HEK293 (cell line): Measurements from ENCODE around the gene KCNIP4.

Source experiments
- CTCF ChIA-PET: fragments of 350-600 bp; formaldehyde crosslinking; extraction: SDS; loops from one replicate; lab custom pipeline; 2021; ENCODE audit warnings: antibody characterized with exemption; lab: Yijun Ruan, JAX
- POLR2A ChIA-PET: fragments of 300-600 bp; formaldehyde crosslinking; extraction: SDS; loops from one replicate; lab custom pipeline; 2020; ENCODE audit warnings: antibody characterized with exemption, inconsistent platforms; lab: Yijun Ruan, JAX
- H3K27ac ChIP-seq: fragments of 200-500 bp; sonication (Bioruptor generic); 2 replicates; pipeline ENCODE4 v1.5.1; 2014; ENCODE audit warnings: low read depth, low read length, control low read depth, inconsistent platforms; ENCODE audit errors: extremely low read depth
- H3K36me3 ChIP-seq, 2 experiments: fragments of 200-500 bp in 1 of 2; sonication (Bioruptor generic) in 1 of 2; 1 replicate in 1 of 2; 2 replicates in 1 of 2; pipeline ENCODE4 v1.5.1; 2014 to 2017; ENCODE audit warnings: inconsistent platforms in 2 of 2, low read length in 2 of 2; ENCODE audit not compliant: control insufficient read depth in 2 of 2, insufficient read depth in 1 of 2
- H3K4me1 ChIP-seq: fragments of 200-500 bp; sonication (Bioruptor generic); 2 replicates; pipeline ENCODE4 v1.5.1; 2014; ENCODE audit warnings: mild to moderate bottlenecking, low read length, inconsistent platforms; ENCODE audit not compliant: control insufficient read depth, insufficient read depth
- H3K4me3 ChIP-seq: 2 replicates; pipeline ENCODE4 v1.5.1; 2011; ENCODE audit warnings: low read depth, mild to moderate bottlenecking, control low read depth, low read length, moderate library complexity
- H3K9me3 ChIP-seq: fragments of 200-500 bp; sonication (Bioruptor generic); 2 replicates; pipeline ENCODE4 v1.5.1; 2014; ENCODE audit warnings: low read depth, low read length, inconsistent platforms; ENCODE audit not compliant: control insufficient read depth, insufficient read depth
- CTCF ChIP-seq: fragments of 450-650 bp; formaldehyde crosslinking; IDR thresholded peaks from 2 replicates; pipeline ENCODE4 v1.5.1; 2016; ENCODE audit warnings: missing biosample characterization, missing genetic modification characterization
- HIC1 ChIP-seq: fragments of 450-650 bp; formaldehyde crosslinking; IDR thresholded peaks from 2 replicates; pipeline ENCODE4 v1.5.1; 2016; ENCODE audit warnings: missing biosample characterization, missing genetic modification characterization
- KLF9 ChIP-seq: fragments of 450-650 bp; formaldehyde crosslinking; IDR thresholded peaks from 2 replicates; pipeline ENCODE4 v1.5.1; 2016; ENCODE audit warnings: missing biosample characterization, missing genetic modification characterization, low read depth
- PRDM6 ChIP-seq: fragments of 450-650 bp; formaldehyde crosslinking; IDR thresholded peaks from 2 replicates; pipeline ENCODE4 v1.5.1; 2017; ENCODE audit warnings: missing biosample characterization, missing genetic modification characterization
- SP3 ChIP-seq: fragments of 450-650 bp; formaldehyde crosslinking; IDR thresholded peaks from 2 replicates; pipeline ENCODE4 v1.5.1; 2016; ENCODE audit warnings: missing biosample characterization, missing genetic modification characterization
- ZBTB48 ChIP-seq: fragments of 450-650 bp; formaldehyde crosslinking; IDR thresholded peaks from 2 replicates; pipeline ENCODE4 v1.5.1; 2016; ENCODE audit warnings: missing biosample characterization, missing genetic modification characterization
- ZNF140 ChIP-seq: fragments of 450-650 bp; formaldehyde crosslinking; IDR thresholded peaks from 2 replicates; pipeline ENCODE4 v1.5.1; 2016; ENCODE audit warnings: missing biosample characterization, missing genetic modification characterization
- ZNF23 ChIP-seq: fragments of 450-650 bp; formaldehyde crosslinking; IDR thresholded peaks from 2 replicates; pipeline ENCODE4 v1.5.1; 2016; ENCODE audit warnings: missing biosample characterization, missing genetic modification characterization, borderline replicate concordance
- ZNF26 ChIP-seq: fragments of 450-650 bp; formaldehyde crosslinking; IDR thresholded peaks from 2 replicates; pipeline ENCODE4 v1.5.1; 2016; ENCODE audit warnings: missing biosample characterization, missing genetic modification characterization
- ZNF292 ChIP-seq: fragments of 450-650 bp; formaldehyde crosslinking; IDR thresholded peaks from 2 replicates; pipeline ENCODE4 v1.5.1; 2016; ENCODE audit warnings: low read depth, missing biosample characterization, missing genetic modification characterization, borderline replicate concordance
- ZNF335 ChIP-seq: fragments of 450-650 bp; formaldehyde crosslinking; conservative IDR thresholded peaks from 2 replicates; pipeline ENCODE4 v1.5.1; 2016; ENCODE audit warnings: missing biosample characterization, missing genetic modification characterization
- ZNF580 ChIP-seq: fragments of 450-650 bp; formaldehyde crosslinking; IDR thresholded peaks from 2 replicates; pipeline ENCODE4 v1.5.1; 2016; ENCODE audit warnings: missing biosample characterization, missing genetic modification characterization
- ZNF600 ChIP-seq: fragments of 450-650 bp; formaldehyde crosslinking; IDR thresholded peaks from 2 replicates; pipeline ENCODE4 v1.5.1; 2016; ENCODE audit warnings: missing biosample characterization, missing genetic modification characterization
- ZNF747 ChIP-seq: fragments of 450-650 bp; formaldehyde crosslinking; IDR thresholded peaks from 2 replicates; pipeline ENCODE4 v1.5.1; 2016; ENCODE audit warnings: missing biosample characterization, missing genetic modification characterization
- ZSCAN5A ChIP-seq: fragments of 450-650 bp; formaldehyde crosslinking; IDR thresholded peaks from 2 replicates; pipeline ENCODE4 v1.5.1; 2016; ENCODE audit warnings: missing biosample characterization, missing genetic modification characterization

The KCNIP4 gene

GRCh38 chr4:21470535-21470934, 478.0 kb downstream of the KCNIP4 start:
- Histone ChIP-seq H3K4me3 (no peak overlapping the region), H3K36me3 (no peaks in the 10 kb centered on the region), H3K4me1 (no peaks in the 10 kb centered on the region), H3K27ac (no peak overlapping the region), H3K9me3 (no peaks in the 10 kb centered on the region)
- POLR2A ChIA-PET: interaction anchor here (0.7 to 1.1 kb wide), 2 partner anchors 264 to 641 kb away, joined by 3 read pairs; no protein-coding TSS in a partner anchor
- CTCF ChIA-PET: interaction anchor here (0.5 to 2.5 kb wide), 6 partner anchors 12 to 697 kb away, joined by 3 to 20 read pairs (median 5); no protein-coding TSS in a partner anchor
- TF ChIP-seq ZNF600 (tag by site-specific recombination): no peak
- TF ChIP-seq ZNF292 (tag by site-specific recombination): no peak
- TF ChIP-seq KLF9 (tag by site-specific recombination): no peak
- TF ChIP-seq ZNF23 (tag by site-specific recombination): no peak
- TF ChIP-seq SP3 (tag by site-specific recombination): no peak
- TF ChIP-seq ZSCAN5A: no peak
- no peak for TF ChIP-seq ZBTB48 (tag by site-specific recombination)
- no peak for TF ChIP-seq ZNF140 (tag by site-specific recombination)
- TF ChIP-seq HIC1 (tag by site-specific recombination): no peak
- TF ChIP-seq CTCF (tag by site-specific recombination): no peak
- TF ChIP-seq ZNF747 (tag by site-specific recombination): no peak
- no peak for TF ChIP-seq PRDM6 (tag by site-specific recombination)
- no peak for TF ChIP-seq ZNF580 (tag by site-specific recombination)
- no peak for TF ChIP-seq ZNF26 (tag by site-specific recombination)
- no peak for TF ChIP-seq ZNF335 (tag by site-specific recombination)
